ENCODE data around the gene GJA8. TPM values are rescaled to one million over a fixed set of nuclear protein-coding genes. Genes with fewer than 3 reads are reported as not detected.
"Not testable (repeated sequence)": the region's sequence is repeated elsewhere in the genome, so short reads cannot be mapped to it uniquely, and the experiment has no call there.

The GJA8 gene
- total RNA-seq = not detected

GRCh38 chr1:147902253-147902845 is at the start of gene GJA8:
Gene GJA8, plus strand, starts transcription at chr1:147902795. Its CDS starts 5,161 bp downstream, at chr1:147907956.
- intact Hi-C loops (cut with DNase I, micrococcal nuclease) = no loop called here
- H3K36me3 Mint-ChIP-seq (ENCODE audit: low read depth) = no peaks in the 10 kb centered on the region
- H3K27me3 Mint-ChIP-seq = peaks cover 4% of the 10 kb centered on the region
- no peak within 1 kb of the TSS for H3K4me3 Mint-ChIP-seq
- no peak within 1 kb of the TSS for H3K27ac Mint-ChIP-seq
- no peak for ATAC-seq
- ChIA-PET CTCF (interaction anchor here (2.6 kb wide), 1 partner anchor 9 kb away, joined by 15 read pairs; no protein-coding TSS in a partner anchor), POLR2A (no interaction called here)
- no peaks in the 10 kb centered on the region for H3K9me3 Mint-ChIP-seq (ENCODE audit: low read depth)
- H3K4me1 Mint-ChIP-seq = peaks cover 8% of the 10 kb centered on the region
- no peak for DNase-seq

- intact Hi-C loops (cut with DNase I, micrococcal nuclease) = no loop called here
- CTCF ChIA-PET = no interaction called here
- H3K4me1 Mint-ChIP-seq = peaks cover 3% of the 10 kb centered on the region
- DNase-seq (no peak), ATAC-seq (no peak)
- H3K4me3 Mint-ChIP-seq = no peak overlapping the region
- no peaks in the 10 kb centered on the region for H3K36me3 Mint-ChIP-seq (ENCODE audit: low read depth)
- H3K9me3 Mint-ChIP-seq (ENCODE audit: low read depth) = no peaks in the 10 kb centered on the region
- H3K27me3 Mint-ChIP-seq = peaks cover 15% of the 10 kb centered on the region
- no peak overlapping the region for H3K27ac Mint-ChIP-seq
- POLR2A ChIA-PET = no interaction called here
Observed at GRCh38 chr1:147853391-147853790, 49.2 kb upstream of the GJA8 start.

DNA sequence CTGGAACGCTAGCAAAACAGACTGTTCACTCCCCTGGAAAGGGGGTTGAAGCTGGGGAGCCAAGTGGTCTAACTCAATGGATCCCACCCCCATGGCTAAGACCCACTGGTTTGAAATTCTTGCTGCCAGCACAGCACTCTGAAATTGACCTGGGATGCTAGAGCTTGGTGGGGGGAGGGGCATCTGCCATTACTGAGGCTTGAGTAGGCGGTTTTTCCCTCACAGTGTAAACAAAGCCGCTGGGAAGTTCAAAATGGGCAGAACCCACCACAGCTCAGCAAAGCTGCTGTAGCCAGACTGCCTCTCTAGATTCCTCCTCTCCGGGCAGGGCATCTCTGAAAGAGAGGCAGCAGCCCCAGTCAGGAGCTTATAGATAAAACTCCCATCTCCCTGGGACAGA is 47.6 kb upstream of the GJA8 start:
- DNase-seq; H3K36me3 Mint-ChIP-seq (ENCODE audit: low read depth); POLR2A ChIA-PET; ATAC-seq; H3K27ac Mint-ChIP-seq; H3K4me1 Mint-ChIP-seq; intact Hi-C loops (cut with DNase I, micrococcal nuclease); H3K4me3 Mint-ChIP-seq; H3K9me3 Mint-ChIP-seq (ENCODE audit: low read depth): not testable (repeated sequence)
- H3K27me3 Mint-ChIP-seq = peaks cover 15% of the 10 kb centered on the region
- CTCF ChIA-PET = interaction anchor here (0.7 kb wide), 1 partner anchor 25 kb away, joined by 3 read pairs; no protein-coding TSS in a partner anchor

GRCh38 chr1:147855996-147856395 is 46.6 kb upstream of the GJA8 start:
- POLR2A ChIA-PET; H3K9me3 Mint-ChIP-seq (ENCODE audit: low read depth); DNase-seq; H3K27ac Mint-ChIP-seq; H3K36me3 Mint-ChIP-seq (ENCODE audit: low read depth); ATAC-seq; H3K4me3 Mint-ChIP-seq; intact Hi-C loops (cut with DNase I, micrococcal nuclease); H3K4me1 Mint-ChIP-seq: not testable (repeated sequence)
- peaks cover 15% of the 10 kb centered on the region for H3K27me3 Mint-ChIP-seq
- CTCF ChIA-PET = interaction anchor here (0.6 kb wide), 1 partner anchor 364 kb away, joined by 3 read pairs; no protein-coding TSS in a partner anchor

DNA sequence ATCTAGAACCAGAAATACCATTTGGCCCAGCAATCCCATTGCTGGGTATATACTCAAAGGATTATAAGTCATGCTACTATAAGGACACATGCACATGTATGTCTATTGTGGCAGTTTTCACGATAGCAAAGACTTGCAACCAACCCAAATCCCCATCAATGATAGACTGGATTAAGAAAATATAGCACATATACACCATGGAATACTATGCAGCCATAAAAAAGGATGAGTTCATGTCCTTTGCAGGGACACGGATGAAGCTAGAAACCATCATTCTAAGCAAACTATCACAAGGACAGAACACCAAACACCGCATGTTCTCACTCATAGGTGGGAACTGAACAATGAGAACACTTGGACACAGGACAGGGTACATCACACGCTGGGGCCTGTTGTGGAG is 35.4 kb upstream of the GJA8 start:
- H3K9me3 Mint-ChIP-seq (ENCODE audit: low read depth); H3K4me1 Mint-ChIP-seq; POLR2A ChIA-PET; DNase-seq; H3K27ac Mint-ChIP-seq; ATAC-seq; intact Hi-C loops (cut with DNase I, micrococcal nuclease); H3K36me3 Mint-ChIP-seq (ENCODE audit: low read depth); H3K4me3 Mint-ChIP-seq; H3K27me3 Mint-ChIP-seq: not testable (repeated sequence)
- CTCF ChIA-PET = interaction anchor here (1.7 kb wide), 1 partner anchor 19 kb away, joined by 4 read pairs; no protein-coding TSS in a partner anchor

DNA sequence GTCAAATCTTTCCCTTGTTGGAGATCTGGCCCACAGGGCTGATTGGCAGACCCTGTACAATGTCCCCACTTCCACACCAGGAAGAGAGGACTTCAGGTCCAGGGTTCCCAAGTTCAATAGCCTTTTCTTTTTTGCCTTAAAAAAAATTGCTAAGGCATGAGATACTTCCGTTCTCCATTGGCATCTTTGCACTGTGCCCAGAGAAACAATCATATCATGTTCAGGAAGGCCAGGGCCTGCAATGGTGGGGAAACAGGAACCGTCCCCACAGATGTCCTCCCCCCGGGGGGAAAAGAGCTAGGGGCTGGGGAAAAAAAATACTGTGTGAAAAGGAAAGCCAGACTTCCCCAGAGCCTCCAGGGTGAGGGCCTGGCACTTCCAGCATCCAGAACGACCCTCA is 24.6 kb upstream of the GJA8 start:
- no peaks in the 10 kb centered on the region for H3K36me3 Mint-ChIP-seq (ENCODE audit: low read depth)
- DNase-seq (no peak), ATAC-seq (no peak)
- CTCF ChIA-PET = interaction anchor here (1.5 to 1.9 kb wide), 2 partner anchors 15 kb away, joined by 4 to 10 read pairs; no protein-coding TSS in a partner anchor
- H3K9me3 Mint-ChIP-seq (ENCODE audit: low read depth) = peaks cover 1% of the 10 kb centered on the region
- intact Hi-C loops (cut with DNase I, micrococcal nuclease) = no loop called here
- POLR2A ChIA-PET = no interaction called here
- H3K4me3 Mint-ChIP-seq = no peak overlapping the region
- H3K27me3 Mint-ChIP-seq = peaks cover 9% of the 10 kb centered on the region
- no peak overlapping the region for H3K27ac Mint-ChIP-seq
- H3K4me1 Mint-ChIP-seq = no peaks in the 10 kb centered on the region

DNA sequence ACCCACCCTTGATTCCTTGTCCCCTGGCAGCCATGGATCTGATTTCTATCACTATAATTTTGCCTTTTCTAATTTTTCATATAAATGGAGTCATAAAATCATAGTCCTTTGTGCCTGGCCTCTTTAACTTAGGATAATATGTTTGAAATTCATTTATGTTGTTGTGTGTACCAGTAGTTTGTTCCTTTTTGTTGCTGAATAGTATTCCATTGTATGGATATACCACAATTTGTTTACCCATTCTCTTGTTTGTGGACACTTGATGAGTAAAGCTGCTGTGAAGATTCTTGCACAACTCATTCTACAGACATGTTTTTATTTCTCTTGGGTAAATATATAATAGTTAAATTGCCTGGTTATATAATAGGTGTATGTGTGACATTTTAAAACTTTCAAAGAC is 22.7 kb upstream of the GJA8 start:
- ChIA-PET CTCF (interaction anchor here (1.9 kb wide), 1 partner anchor 13 kb away, joined by 4 read pairs; no protein-coding TSS in a partner anchor), POLR2A (no interaction called here)
- ATAC-seq = no peak
- Mint-ChIP-seq H3K4me3 (no peak overlapping the region), H3K27me3 (peaks cover 9% of the 10 kb centered on the region), H3K9me3 (ENCODE audit: low read depth) (peaks cover 1% of the 10 kb centered on the region), H3K4me1 (no peaks in the 10 kb centered on the region), H3K36me3 (ENCODE audit: low read depth) (no peaks in the 10 kb centered on the region), H3K27ac (no peak overlapping the region)
- DNase-seq = no peak
- intact Hi-C loops (cut with DNase I, micrococcal nuclease) = no loop called here

- ATAC-seq (no peak), DNase-seq (no peak)
- Mint-ChIP-seq H3K36me3 (ENCODE audit: low read depth) (no peaks in the 10 kb centered on the region), H3K4me3 (no peak overlapping the region), H3K4me1 (no peaks in the 10 kb centered on the region), H3K27me3 (peaks cover 3% of the 10 kb centered on the region), H3K27ac (no peak overlapping the region), H3K9me3 (ENCODE audit: low read depth) (peaks cover 1% of the 10 kb centered on the region)
- intact Hi-C loops (cut with DNase I, micrococcal nuclease) = no loop called here
- ChIA-PET POLR2A (no interaction called here), CTCF (interaction anchor here (1.0 to 2.7 kb wide), 2 partner anchors 10 to 13 kb away, joined by 3 to 14 read pairs; no protein-coding TSS in a partner anchor)
Observed at GRCh38 chr1:147882535-147882934, 20.1 kb upstream of the GJA8 start.

DNA sequence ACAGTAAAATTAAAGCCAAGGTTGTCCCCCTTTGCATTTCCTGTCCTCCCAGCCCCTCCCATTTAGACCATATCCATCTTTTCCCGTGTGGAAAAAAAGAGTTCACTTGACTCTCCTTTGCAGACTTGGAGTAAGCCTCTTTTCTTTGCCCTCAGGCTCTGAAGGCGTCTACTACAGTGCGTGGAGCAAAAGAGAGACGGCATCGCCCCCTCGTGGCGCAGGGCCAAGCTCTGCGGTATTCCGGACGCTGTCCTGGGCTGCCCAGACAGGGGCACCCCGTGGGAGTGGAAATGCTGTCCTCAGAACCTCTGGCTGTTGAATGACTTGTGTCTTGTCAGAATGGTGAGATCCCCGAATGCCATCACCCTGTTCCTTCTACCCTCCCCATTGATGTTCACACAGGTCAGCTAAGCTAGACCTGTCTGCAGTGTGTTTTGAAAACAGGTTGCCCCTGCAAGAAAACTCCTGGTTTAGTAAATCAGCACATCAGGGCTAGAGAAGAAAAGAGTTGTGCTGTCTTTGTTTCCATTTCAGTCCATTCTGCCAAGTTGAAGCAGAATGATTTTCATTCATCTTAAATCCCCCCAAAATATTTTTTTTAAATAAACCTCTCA is 12.3 kb upstream of the GJA8 start:
- ATAC-seq = peak; percentile 91
- intact Hi-C loops (cut with DNase I, micrococcal nuclease) = loop anchor here (1.0 to 10.0 kb wide), 5 partner anchors 165 to 617 kb away; no protein-coding TSS in a partner anchor
- no peaks in the 10 kb centered on the region for H3K27me3 Mint-ChIP-seq
- POLR2A ChIA-PET = no interaction called here
- CTCF ChIA-PET = interaction anchor here (0.6 to 3.3 kb wide), 4 partner anchors 68 to 394 kb away, joined by 3 to 28 read pairs (median 6); no protein-coding TSS in a partner anchor
- peak; percentile 85 for DNase-seq
- no peaks in the 10 kb centered on the region for H3K36me3 Mint-ChIP-seq (ENCODE audit: low read depth)
- no peak overlapping the region for H3K27ac Mint-ChIP-seq
- no peak overlapping the region for H3K4me3 Mint-ChIP-seq
- peaks cover 2% of the 10 kb centered on the region for H3K4me1 Mint-ChIP-seq
- no peaks in the 10 kb centered on the region for H3K9me3 Mint-ChIP-seq (ENCODE audit: low read depth)

DNA sequence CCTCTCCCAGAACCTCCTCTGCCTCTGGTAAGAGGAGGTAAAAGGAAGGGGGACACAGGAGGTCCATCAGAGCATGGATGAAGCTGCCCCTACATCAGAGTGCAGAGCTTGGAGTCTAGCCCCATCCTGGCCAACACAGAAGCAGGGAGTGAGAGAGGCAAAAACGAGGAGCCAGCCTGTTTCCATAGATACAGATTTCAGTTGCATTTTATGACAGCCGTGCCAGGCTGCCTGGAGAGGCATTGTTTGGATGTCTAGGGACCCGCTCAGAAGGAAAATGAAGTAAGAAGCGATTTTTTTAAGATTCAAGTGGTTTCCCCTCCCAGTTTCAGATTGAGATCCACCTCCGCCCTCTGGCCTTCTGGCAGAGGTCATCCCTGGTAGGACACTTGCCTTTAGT is 11.5 kb upstream of the GJA8 start:
- no peak for DNase-seq
- intact Hi-C loops (cut with DNase I, micrococcal nuclease) = loop anchor here (2.0 to 10.0 kb wide), 3 partner anchors 166 to 616 kb away; no protein-coding TSS in a partner anchor
- Mint-ChIP-seq H3K27ac (no peak overlapping the region), H3K4me1 (peaks cover 2% of the 10 kb centered on the region), H3K36me3 (ENCODE audit: low read depth) (no peaks in the 10 kb centered on the region), H3K9me3 (ENCODE audit: low read depth) (no peaks in the 10 kb centered on the region), H3K4me3 (no peak overlapping the region), H3K27me3 (no peaks in the 10 kb centered on the region)
- ChIA-PET POLR2A (no interaction called here), CTCF (interaction anchor here (1.2 to 3.3 kb wide), 3 partner anchors 10 to 189 kb away, joined by 4 to 28 read pairs (median 5); no protein-coding TSS in a partner anchor)
- no peak for ATAC-seq

- H3K4me3 Mint-ChIP-seq = no peak overlapping the region
- H3K36me3 Mint-ChIP-seq (ENCODE audit: low read depth) = no peaks in the 10 kb centered on the region
- ATAC-seq = peak; percentile 67
- H3K27me3 Mint-ChIP-seq = no peaks in the 10 kb centered on the region
- H3K9me3 Mint-ChIP-seq (ENCODE audit: low read depth) = no peaks in the 10 kb centered on the region
- peak; percentile 36 for DNase-seq
- ChIA-PET POLR2A (no interaction called here), CTCF (interaction anchor here (0.6 to 3.3 kb wide), 43 partner anchors 8 to 619 kb away, joined by 3 to 28 read pairs (median 5); partner anchors contain the start of gene GJA8)
- H3K4me1 Mint-ChIP-seq = peaks cover 2% of the 10 kb centered on the region
- intact Hi-C loops (cut with DNase I, micrococcal nuclease) = loop anchor here (1.0 to 10.0 kb wide), 7 partner anchors 168 to 617 kb away; no protein-coding TSS in a partner anchor
- H3K27ac Mint-ChIP-seq = no peak overlapping the region
Observed at GRCh38 chr1:147892216-147892615, 10.4 kb upstream of the GJA8 start.
